Nephron (organoid): Measurements from ENCODE around the gene P2RY6.

Experiments used
- H3K27ac Mint-ChIP-seq, 3 experiments: 2 replicates each; pipeline ENCODE4 v1.8.0; 2020; ENCODE audit warnings: mixed read lengths in 3 of 3, mild to moderate bottlenecking in 2 of 3, moderate library complexity in 1 of 3
- H3K27me3 Mint-ChIP-seq: 2 replicates; pipeline ENCODE4 v1.8.0; 2021; ENCODE audit warnings: low read depth, mild to moderate bottlenecking, moderate library complexity, mixed read lengths
- H3K36me3 Mint-ChIP-seq: 2 replicates; pipeline ENCODE4 v1.8.0; 2020; ENCODE audit warnings: low read depth, mixed read lengths
- H3K4me1 Mint-ChIP-seq: 2 replicates; pipeline ENCODE4 v1.8.0; 2020; ENCODE audit warnings: mixed read lengths
- H3K4me3 Mint-ChIP-seq, 3 experiments: 2 replicates each; pipeline ENCODE4 v1.8.0; 2020; ENCODE audit warnings: mild to moderate bottlenecking in 3 of 3, mixed read lengths in 3 of 3, moderate library complexity in 2 of 3
- H3K9me3 Mint-ChIP-seq: 2 replicates; pipeline ENCODE4 v1.8.0; 2020; ENCODE audit warnings: mixed read lengths
- CTCF ChIP-seq, 3 experiments: fragments of 200-600 bp; sonication (generic); IDR thresholded peaks; one replicate each; pipeline ENCODE4 v1.5.0; 2021; ENCODE audit warnings: antibody characterized with exemption in 3 of 3; ENCODE audit not compliant: unreplicated experiment in 3 of 3

P2RY6 gene

GRCh38 chr11:73288873-73289707 is 17.0 kb downstream of the P2RY6 start:
- no peaks in the 10 kb centered on the region for H3K9me3 Mint-ChIP-seq
- TF ChIP-seq CTCF (IDR thresholded peaks at IDR 0.05; ENCODE audit: unreplicated experiment in 3 of 3), result peak; percentile 93 to 95 (median 94)
- peaks cover 33% of the 10 kb centered on the region for H3K27me3 Mint-ChIP-seq
- peak overlapping the region; percentile 3 to 39 (median 10) for H3K4me3 Mint-ChIP-seq
- peak overlapping the region; percentile 55 to 87 (median 70) for H3K27ac Mint-ChIP-seq
- H3K4me1 Mint-ChIP-seq, result peaks cover 18% of the 10 kb centered on the region
- H3K36me3 Mint-ChIP-seq, result no peaks in the 10 kb centered on the region

GRCh38 chr11:73290536-73290935 is 18.4 kb downstream of the P2RY6 start:
- TF ChIP-seq CTCF (IDR thresholded peaks at IDR 0.05; ENCODE audit: unreplicated experiment in 3 of 3), result no peak

GRCh38 chr11:73291196-73291595 is 19.1 kb downstream of the P2RY6 start:
- Mint-ChIP-seq H3K36me3 (no peaks in the 10 kb centered on the region), H3K9me3 (no peaks in the 10 kb centered on the region), H3K27ac (no peak overlapping the region), H3K27me3 (peaks cover 40% of the 10 kb centered on the region), H3K4me1 (peaks cover 18% of the 10 kb centered on the region), H3K4me3 (no peak overlapping the region)
- TF ChIP-seq CTCF (IDR thresholded peaks at IDR 0.05; ENCODE audit: unreplicated experiment in 3 of 3), result no peak

More at GRCh38 chr11:73290536-73290935, 18.4 kb downstream of the P2RY6 start:
- H3K9me3 Mint-ChIP-seq, result no peaks in the 10 kb centered on the region
- H3K36me3 Mint-ChIP-seq, result no peaks in the 10 kb centered on the region
- H3K4me3 Mint-ChIP-seq, result no peak overlapping the region
- H3K27ac Mint-ChIP-seq, result no peak overlapping the region
- H3K27me3 Mint-ChIP-seq, result peaks cover 38% of the 10 kb centered on the region
- H3K4me1 Mint-ChIP-seq, result peaks cover 18% of the 10 kb centered on the region

GRCh38 chr11:73291781-73292524 is 19.8 kb downstream of the P2RY6 start:
- H3K4me1 Mint-ChIP-seq, result peaks cover 16% of the 10 kb centered on the region
- peaks cover 40% of the 10 kb centered on the region for H3K27me3 Mint-ChIP-seq
- H3K36me3 Mint-ChIP-seq, result no peaks in the 10 kb centered on the region
- H3K27ac Mint-ChIP-seq, result no peak overlapping the region
- no peak overlapping the region for H3K4me3 Mint-ChIP-seq
- H3K9me3 Mint-ChIP-seq, result no peaks in the 10 kb centered on the region
- no peak for TF ChIP-seq CTCF (IDR thresholded peaks at IDR 0.05; ENCODE audit: unreplicated experiment in 3 of 3)

GRCh38 chr11:73292525-73292894 is 20.4 kb downstream of the P2RY6 start:
- H3K9me3 Mint-ChIP-seq, result no peaks in the 10 kb centered on the region
- peaks cover 12% of the 10 kb centered on the region for H3K4me1 Mint-ChIP-seq
- H3K27ac Mint-ChIP-seq, result no peak overlapping the region
- TF ChIP-seq CTCF (IDR thresholded peaks at IDR 0.05; ENCODE audit: unreplicated experiment in 3 of 3), result no peak
- H3K27me3 Mint-ChIP-seq, result peaks cover 40% of the 10 kb centered on the region
- no peaks in the 10 kb centered on the region for H3K36me3 Mint-ChIP-seq
- no peak overlapping the region for H3K4me3 Mint-ChIP-seq
